NCI-H2227 (cell line): ENCODE results near the gene ZNF358.
"Not testable (repeated sequence)": the region's sequence is repeated elsewhere in the genome, so short reads cannot be mapped to it uniquely, and the experiment has no call there.

Experiments
- DNase-seq: peaks from one replicate; lab custom pipeline; 2025; ENCODE audit not compliant: unreplicated experiment; lab: John Stamatoyannopoulos, UW

Gene ZNF358

GRCh38 chr19:7535047-7535997, 19.4 kb downstream of the ZNF358 start, which contains the start of gene PNPLA6:
Gene PNPLA6 (plus strand): TSS chr19:7535717. CDS start chr19:7535789, 72 bp downstream.
- peak; percentile 93 for DNase-seq

- no peak for DNase-seq
Observed at GRCh38 chr19:7535998-7536695, 20.2 kb downstream of the ZNF358 start.

- not testable (repeated sequence) for DNase-seq
Observed at GRCh38 chr19:7538990-7539389, 23.1 kb downstream of the ZNF358 start.

GRCh38 chr19:7539827-7540425, 24.0 kb downstream of the ZNF358 start:
- no peak for DNase-seq

GRCh38 chr19:7540761-7541474, 25.0 kb downstream of the ZNF358 start:
- DNase-seq, result no peak

GRCh38 chr19:7541475-7541824, 25.5 kb downstream of the ZNF358 start:
- DNase-seq, result no peak

GRCh38 chr19:7541828-7542443, 26.0 kb downstream of the ZNF358 start:
- DNase-seq, result no peak

GRCh38 chr19:7542556-7543348, 26.8 kb downstream of the ZNF358 start:
- DNase-seq, result no peak

- no peak for DNase-seq
Observed at GRCh38 chr19:7544626-7545025, 28.7 kb downstream of the ZNF358 start.

- DNase-seq, result no peak
Observed at GRCh38 chr19:7545300-7545699, 29.4 kb downstream of the ZNF358 start.

- no peak for DNase-seq
Observed at GRCh38 chr19:7545904-7546303, 30.0 kb downstream of the ZNF358 start.

- DNase-seq, result no peak
Observed at GRCh38 chr19:7547159-7547558, 31.3 kb downstream of the ZNF358 start.

- DNase-seq, result no peak
Observed at GRCh38 chr19:7549429-7550148, 33.7 kb downstream of the ZNF358 start.

- no peak for DNase-seq
Observed at GRCh38 chr19:7550169-7550770, 34.4 kb downstream of the ZNF358 start.

GRCh38 chr19:7550987-7551761, 35.3 kb downstream of the ZNF358 start:
- DNase-seq, result peak; percentile 36

GRCh38 chr19:7552781-7553180, 36.9 kb downstream of the ZNF358 start:
- no peak for DNase-seq

- DNase-seq, result no peak
Observed at GRCh38 chr19:7554565-7554964, 38.7 kb downstream of the ZNF358 start.
